Activated B cell treated with CpG ODN at 0.5 μM for 24 hours (primary cell): ENCODE data around the gene DOK7. TPM values are rescaled to one million over a fixed set of nuclear protein-coding genes. Genes with fewer than 3 reads are reported as not detected.

Source experiments
- ATAC-seq: fragments of 200-7000 bp; cut with Tn5 transposase; one replicate; pipeline ENCODE4 v1.10.0; 2021; ENCODE audit warnings: low read depth, mild to moderate bottlenecking, moderate library complexity
- CTCF ChIA-PET: fragments of 350-600 bp; sonication (Branson Sonifier 250); formaldehyde crosslinking; loops from one replicate; lab custom pipeline; 2021; ENCODE audit warnings: antibody characterized with exemption; lab: Charles Lee
- POLR2A ChIA-PET: fragments of 350-600 bp; sonication (Branson Sonifier 250); formaldehyde crosslinking; loops from one replicate; lab custom pipeline; 2021; ENCODE audit warnings: antibody characterized with exemption; lab: Charles Lee
- DNase-seq: peaks from one replicate; pipeline ENCODE4 v3.0.0; 2022
- H3K27ac Mint-ChIP-seq: one replicate; pipeline ENCODE4 v1.8.0; 2020; ENCODE audit warnings: mixed read lengths
- H3K27me3 Mint-ChIP-seq: one replicate; pipeline ENCODE4 v1.8.0; 2021; ENCODE audit warnings: mixed read lengths
- H3K36me3 Mint-ChIP-seq: one replicate; pipeline ENCODE4 v1.8.0; 2021; ENCODE audit warnings: low read depth, mixed read lengths
- H3K4me1 Mint-ChIP-seq: one replicate; pipeline ENCODE4 v1.8.0; 2021; ENCODE audit warnings: mixed read lengths
- H3K4me3 Mint-ChIP-seq: one replicate; pipeline ENCODE4 v1.8.0; 2020; ENCODE audit warnings: mild to moderate bottlenecking, mixed read lengths
- H3K9me3 Mint-ChIP-seq: one replicate; pipeline ENCODE4 v1.8.0; 2020; ENCODE audit warnings: mixed read lengths
- intact Hi-C: fragments of 100-400 bp; cut with micrococcal nuclease; formaldehyde crosslinking; loops from one replicate; pipeline ENCODE4 v1.15.1; 2024
- total RNA-seq: library from RNA; stranded (reverse); gene quantifications from 2 replicates; pipeline ENCODE4 v1.2.3, GENCODE V29; 2022
- TF ChIP-seq, protein P1 (sequence below): fragments of 200-600 bp; IDR thresholded peaks from one replicate; pipeline ENCODE4 v1.8.0; 2022; ENCODE audit warnings: antibody characterized with exemption, mild to moderate bottlenecking

The DOK7 gene
- total RNA-seq, 1 donor from 2014 or later, result 2.7 TPM

DNA sequence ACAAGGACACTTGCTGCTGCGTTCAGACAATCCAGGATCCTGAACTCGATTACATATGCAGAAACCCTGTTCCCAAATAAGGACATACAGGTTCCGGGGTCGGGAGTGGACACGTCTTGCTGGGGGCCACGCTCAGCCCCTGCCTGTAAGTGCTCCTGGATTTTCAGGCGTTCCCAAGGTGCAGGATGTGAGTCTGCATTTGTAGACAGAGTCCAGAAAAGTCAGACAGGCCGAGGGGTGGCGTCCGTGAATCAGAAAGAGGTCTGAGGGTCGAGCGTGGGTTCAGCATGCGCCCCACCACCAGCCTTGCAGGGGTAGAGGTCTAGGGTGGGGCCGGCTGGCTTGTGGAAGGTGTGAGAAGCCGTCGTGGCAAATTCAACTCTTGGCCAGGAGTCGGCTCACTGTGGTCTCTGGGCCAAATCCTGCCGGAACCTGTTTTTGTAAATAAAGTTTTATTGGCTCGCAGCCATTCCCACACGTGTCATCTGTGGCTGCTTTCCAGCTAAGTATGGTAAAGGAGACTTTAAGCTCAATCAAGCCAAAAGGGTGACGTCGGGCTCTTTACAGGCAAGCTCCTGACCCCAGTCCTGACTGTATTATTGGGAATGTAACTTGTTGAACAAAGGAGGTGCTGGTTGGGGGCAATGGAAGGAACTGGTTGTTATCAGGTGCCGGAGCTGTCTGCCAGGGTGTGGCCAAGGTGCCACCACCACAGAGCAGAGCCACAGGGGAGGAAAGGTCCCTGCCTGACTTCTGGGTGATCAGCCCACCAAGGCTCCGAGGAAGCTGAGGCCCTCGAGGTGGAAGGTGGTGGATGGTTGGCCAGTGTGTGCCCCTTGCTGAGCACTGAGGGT is 7.4 kb downstream of the DOK7 start:
- Mint-ChIP-seq H3K27ac (no peak overlapping the region), H3K9me3 (no peaks in the 10 kb centered on the region), H3K27me3 (peaks cover 6% of the 10 kb centered on the region), H3K36me3 (no peaks in the 10 kb centered on the region), H3K4me1 (no peaks in the 10 kb centered on the region), H3K4me3 (no peak overlapping the region)
- POLR2A ChIA-PET, result no interaction called here
- no peak for ATAC-seq
- intact Hi-C loops, result no loop called here
- no peak for DNase-seq
- TF ChIP-seq, protein P1, sequence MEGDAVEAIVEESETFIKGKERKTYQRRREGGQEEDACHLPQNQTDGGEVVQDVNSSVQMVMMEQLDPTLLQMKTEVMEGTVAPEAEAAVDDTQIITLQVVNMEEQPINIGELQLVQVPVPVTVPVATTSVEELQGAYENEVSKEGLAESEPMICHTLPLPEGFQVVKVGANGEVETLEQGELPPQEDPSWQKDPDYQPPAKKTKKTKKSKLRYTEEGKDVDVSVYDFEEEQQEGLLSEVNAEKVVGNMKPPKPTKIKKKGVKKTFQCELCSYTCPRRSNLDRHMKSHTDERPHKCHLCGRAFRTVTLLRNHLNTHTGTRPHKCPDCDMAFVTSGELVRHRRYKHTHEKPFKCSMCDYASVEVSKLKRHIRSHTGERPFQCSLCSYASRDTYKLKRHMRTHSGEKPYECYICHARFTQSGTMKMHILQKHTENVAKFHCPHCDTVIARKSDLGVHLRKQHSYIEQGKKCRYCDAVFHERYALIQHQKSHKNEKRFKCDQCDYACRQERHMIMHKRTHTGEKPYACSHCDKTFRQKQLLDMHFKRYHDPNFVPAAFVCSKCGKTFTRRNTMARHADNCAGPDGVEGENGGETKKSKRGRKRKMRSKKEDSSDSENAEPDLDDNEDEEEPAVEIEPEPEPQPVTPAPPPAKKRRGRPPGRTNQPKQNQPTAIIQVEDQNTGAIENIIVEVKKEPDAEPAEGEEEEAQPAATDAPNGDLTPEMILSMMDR, result no peak
- CTCF ChIA-PET, result no interaction called here

GRCh38 chr4:3471098-3471760 is 8.1 kb downstream of the DOK7 start:
- TF ChIP-seq, protein P1, result no peak
- intact Hi-C loops, result no loop called here

GRCh38 chr4:3471886-3472285 is 8.8 kb downstream of the DOK7 start:
- H3K4me1 Mint-ChIP-seq, result no peaks in the 10 kb centered on the region
- no peak overlapping the region for H3K27ac Mint-ChIP-seq
- CTCF ChIA-PET, result no interaction called here
- POLR2A ChIA-PET, result no interaction called here
- H3K4me3 Mint-ChIP-seq, result no peak overlapping the region
- TF ChIP-seq, protein P1, result no peak
- intact Hi-C loops, result no loop called here
- H3K27me3 Mint-ChIP-seq, result peaks cover 8% of the 10 kb centered on the region
- no peaks in the 10 kb centered on the region for H3K36me3 Mint-ChIP-seq
- H3K9me3 Mint-ChIP-seq, result no peaks in the 10 kb centered on the region
- no peak for ATAC-seq
- DNase-seq, result no peak

More at GRCh38 chr4:3471098-3471760, 8.1 kb downstream of the DOK7 start:
- no peak overlapping the region for H3K4me3 Mint-ChIP-seq
- ChIA-PET CTCF (no interaction called here), POLR2A (no interaction called here)
- H3K36me3 Mint-ChIP-seq, result no peaks in the 10 kb centered on the region
- no peaks in the 10 kb centered on the region for H3K9me3 Mint-ChIP-seq
- H3K4me1 Mint-ChIP-seq, result no peaks in the 10 kb centered on the region
- H3K27ac Mint-ChIP-seq, result no peak overlapping the region
- H3K27me3 Mint-ChIP-seq, result peaks cover 5% of the 10 kb centered on the region
- DNase-seq (no peak), ATAC-seq (no peak)

GRCh38 chr4:3472411-3473141 is 9.5 kb downstream of the DOK7 start:
- intact Hi-C loops, result no loop called here
- no peaks in the 10 kb centered on the region for H3K4me1 Mint-ChIP-seq
- DNase-seq, result no peak
- H3K4me3 Mint-ChIP-seq, result no peak overlapping the region
- H3K27me3 Mint-ChIP-seq, result peaks cover 8% of the 10 kb centered on the region
- no peak overlapping the region for H3K27ac Mint-ChIP-seq
- H3K36me3 Mint-ChIP-seq, result no peaks in the 10 kb centered on the region
- ATAC-seq, result no peak
- ChIA-PET CTCF (no interaction called here), POLR2A (no interaction called here)
- TF ChIP-seq, protein P1, result no peak
- no peaks in the 10 kb centered on the region for H3K9me3 Mint-ChIP-seq
